Esophagus muscularis mucosa (tissue), 3 donors: ENCODE results near the gene SCCPDH.

Experiments used
- EP300 ChIP-seq: sonication (generic); formaldehyde crosslinking; IDR thresholded peaks from one replicate; pipeline ENCODE4 v1.6.1; 2017; ENCODE audit warnings: antibody characterized with exemption
- TF ChIP-seq, protein P1 (sequence below), 3 experiments: fragments of 200-600 bp in 2 of 3; fragments of 450-650 bp in 1 of 3; sonication (generic) in 2 of 3; IDR thresholded peaks; one replicate each; pipeline ENCODE4 v1.5.1; 2017 to 2019; ENCODE audit warnings: antibody characterized with exemption in 3 of 3, mild to moderate bottlenecking in 2 of 3, moderate library complexity in 1 of 3

- TF ChIP-seq, protein P1, sequence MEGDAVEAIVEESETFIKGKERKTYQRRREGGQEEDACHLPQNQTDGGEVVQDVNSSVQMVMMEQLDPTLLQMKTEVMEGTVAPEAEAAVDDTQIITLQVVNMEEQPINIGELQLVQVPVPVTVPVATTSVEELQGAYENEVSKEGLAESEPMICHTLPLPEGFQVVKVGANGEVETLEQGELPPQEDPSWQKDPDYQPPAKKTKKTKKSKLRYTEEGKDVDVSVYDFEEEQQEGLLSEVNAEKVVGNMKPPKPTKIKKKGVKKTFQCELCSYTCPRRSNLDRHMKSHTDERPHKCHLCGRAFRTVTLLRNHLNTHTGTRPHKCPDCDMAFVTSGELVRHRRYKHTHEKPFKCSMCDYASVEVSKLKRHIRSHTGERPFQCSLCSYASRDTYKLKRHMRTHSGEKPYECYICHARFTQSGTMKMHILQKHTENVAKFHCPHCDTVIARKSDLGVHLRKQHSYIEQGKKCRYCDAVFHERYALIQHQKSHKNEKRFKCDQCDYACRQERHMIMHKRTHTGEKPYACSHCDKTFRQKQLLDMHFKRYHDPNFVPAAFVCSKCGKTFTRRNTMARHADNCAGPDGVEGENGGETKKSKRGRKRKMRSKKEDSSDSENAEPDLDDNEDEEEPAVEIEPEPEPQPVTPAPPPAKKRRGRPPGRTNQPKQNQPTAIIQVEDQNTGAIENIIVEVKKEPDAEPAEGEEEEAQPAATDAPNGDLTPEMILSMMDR (IDR thresholded peaks at IDR 0.05) = no peak
- TF ChIP-seq EP300 = no peak
Measured at GRCh38 chr1:246765521-246765920, 41.3 kb downstream of the SCCPDH start.
